Osteoblast (primary cell): ENCODE results near the gene MAS1. TPM values are rescaled to one million over a fixed set of nuclear protein-coding genes. Genes with fewer than 3 reads are reported as not detected.
A peak's percentile ranks its signal among the peaks of the same experiment; 100 is the strongest.
"Not testable (repeated sequence)": the region's sequence is repeated elsewhere in the genome, so short reads cannot be mapped to it uniquely, and the experiment has no call there.

Experiments
- DNase-seq: peaks from one replicate; pipeline ENCODE4 v3.0.0; 2011; ENCODE audit warnings: low spot score, mixed read lengths; ENCODE audit not compliant: insufficient read length; ENCODE audit errors: missing footprints
- H2AFZ ChIP-seq: 2 replicates; pipeline ENCODE4 v1.6.0; 2011; ENCODE audit warnings: mild to moderate bottlenecking, low read length
- H3K27ac ChIP-seq: 2 replicates; pipeline ENCODE4 v1.5.1; 2011; ENCODE audit warnings: mild to moderate bottlenecking, low read depth, low read length, moderate library complexity
- H3K27me3 ChIP-seq: 2 replicates; pipeline ENCODE4 v1.6.0; 2012; ENCODE audit warnings: mild to moderate bottlenecking, control low read depth, inconsistent platforms, low read length, moderate library complexity; ENCODE audit not compliant: insufficient read depth
- H3K36me3 ChIP-seq: 2 replicates; pipeline ENCODE4 v1.5.1; 2011; ENCODE audit warnings: mild to moderate bottlenecking, low read length, control low read depth, moderate library complexity; ENCODE audit not compliant: insufficient read depth
- H3K4me1 ChIP-seq: 2 replicates; pipeline ENCODE4 v1.5.1; 2011; ENCODE audit warnings: mild to moderate bottlenecking, low read length, control low read depth, moderate library complexity; ENCODE audit not compliant: insufficient read depth
- H3K4me2 ChIP-seq: 2 replicates; pipeline ENCODE4 v1.6.0; 2011; ENCODE audit warnings: mild to moderate bottlenecking, low read length; ENCODE audit not compliant: insufficient read depth
- H3K4me3 ChIP-seq: fragments of 200-600 bp; sonication (generic); 3 replicates; pipeline ENCODE4 v1.5.1; 2012; ENCODE audit warnings: mild to moderate bottlenecking, low read length, inconsistent platforms; ENCODE audit not compliant: insufficient read depth
- H3K79me2 ChIP-seq: 2 replicates; pipeline ENCODE4 v1.6.0; 2012; ENCODE audit warnings: mild to moderate bottlenecking, low read length, control low read depth, inconsistent platforms; ENCODE audit not compliant: insufficient read depth
- H3K9me3 ChIP-seq: 2 replicates; pipeline ENCODE4 v1.5.1; 2011; ENCODE audit warnings: low read depth, low read length, control low read depth
- H4K20me1 ChIP-seq: 2 replicates; pipeline ENCODE4 v1.6.0; 2012; ENCODE audit warnings: mild to moderate bottlenecking, low read length, control low read depth; ENCODE audit not compliant: insufficient read depth
- CTCF ChIP-seq: IDR thresholded peaks from 2 replicates; pipeline ENCODE4 v1.5.1; 2011; ENCODE audit warnings: mild to moderate bottlenecking, low read depth, low read length, moderate library complexity; ENCODE audit errors: extremely low read depth
- total RNA-seq: library from RNA; depleted of rRNA; stranded (reverse); fragments of >200 nt; gene quantifications from 2 replicates; pipeline ENCODE4 v1.2.3, GENCODE V29; 2012

The MAS1 gene
- total RNA-seq, 1 donor, result under 0.01 TPM

- Histone ChIP-seq H3K9me3 (no peaks in the 10 kb centered on the region), H3K79me2 (no peaks in the 10 kb centered on the region), H3K4me2 (no peak overlapping the region), H3K36me3 (no peaks in the 10 kb centered on the region), H3K27me3 (no peaks in the 10 kb centered on the region), H4K20me1 (no peaks in the 10 kb centered on the region), H3K4me3 (no peak overlapping the region), H3K4me1 (no peaks in the 10 kb centered on the region), H2AFZ (no peak overlapping the region), H3K27ac (no peak overlapping the region)
- no peak for DNase-seq
- no peak for TF ChIP-seq CTCF
Observed at GRCh38 chr6:159860482-159860881, 30.3 kb upstream of the MAS1 start.

GRCh38 chr6:159862103-159862502 is 28.7 kb upstream of the MAS1 start:
- H3K4me3 ChIP-seq, result no peak overlapping the region

GRCh38 chr6:159863341-159863740 is 27.4 kb upstream of the MAS1 start:
- H3K9me3 ChIP-seq, H3K27ac ChIP-seq, H3K4me3 ChIP-seq, H3K79me2 ChIP-seq, H4K20me1 ChIP-seq, H3K36me3 ChIP-seq, H3K4me2 ChIP-seq, H3K27me3 ChIP-seq, H3K4me1 ChIP-seq: not testable (repeated sequence)
- peak overlapping the region; percentile 78 for H2AFZ ChIP-seq
- TF ChIP-seq CTCF, result peak; percentile 50
- peak; percentile 93 for DNase-seq

More at GRCh38 chr6:159862103-159862502, 28.7 kb upstream of the MAS1 start:
- no peak for TF ChIP-seq CTCF
- Histone ChIP-seq H3K4me1 (no peaks in the 10 kb centered on the region), H3K27me3 (no peaks in the 10 kb centered on the region), H4K20me1 (no peaks in the 10 kb centered on the region), H2AFZ (no peak overlapping the region), H3K27ac (no peak overlapping the region), H3K4me2 (no peak overlapping the region), H3K79me2 (no peaks in the 10 kb centered on the region), H3K36me3 (no peaks in the 10 kb centered on the region), H3K9me3 (no peaks in the 10 kb centered on the region)
- no peak for DNase-seq

GRCh38 chr6:159865226-159865920 is 25.4 kb upstream of the MAS1 start:
- DNase-seq, result no peak
- no peaks in the 10 kb centered on the region for H3K27me3 ChIP-seq
- no peak overlapping the region for H2AFZ ChIP-seq
- H3K27ac ChIP-seq, result no peak overlapping the region
- no peaks in the 10 kb centered on the region for H3K9me3 ChIP-seq
- H4K20me1 ChIP-seq, result no peaks in the 10 kb centered on the region
- no peaks in the 10 kb centered on the region for H3K79me2 ChIP-seq
- no peak overlapping the region for H3K4me3 ChIP-seq
- H3K4me1 ChIP-seq, result no peaks in the 10 kb centered on the region
- H3K36me3 ChIP-seq, result no peaks in the 10 kb centered on the region
- H3K4me2 ChIP-seq, result no peak overlapping the region
- no peak for TF ChIP-seq CTCF
